ENCODE measurements around the gene EHD1. TPM values are rescaled to one million over a fixed set of nuclear protein-coding genes. Genes with fewer than 3 reads are reported as not detected.

The EHD1 gene
- total RNA-seq, 5 donors from 2014 or later (not counting 1 experiment from before 2014, with no cell fraction given), result 126 to 286 (median 269) TPM

DNA sequence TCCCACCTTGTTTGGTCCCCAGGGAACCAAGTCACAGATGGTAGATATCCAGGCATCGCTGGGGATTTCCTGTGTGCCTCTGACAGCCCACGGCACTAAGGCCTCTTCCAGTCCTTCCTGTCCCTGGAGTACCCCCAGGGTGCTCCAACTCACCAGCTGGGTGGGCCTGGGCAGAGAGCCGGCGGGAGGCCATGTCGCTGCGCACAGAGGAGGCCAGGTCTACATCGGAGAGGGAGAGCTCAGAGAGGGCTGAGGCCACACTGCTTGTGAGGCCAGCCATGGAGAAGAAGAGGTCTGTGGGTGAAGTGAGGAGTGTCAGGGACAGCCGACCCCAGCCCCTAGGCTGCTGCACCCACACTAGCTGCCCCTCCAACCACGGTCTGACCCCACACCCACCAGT is 33.3 kb upstream of the EHD1 start:
- H3K27ac ChIP-seq (ENCODE audit: low read length), result no peak overlapping the region
- ATAC-seq (replicated peaks in 1 of 4) (no peak), DNase-seq (no peak)
- peaks cover 44 to 67% of the 10 kb centered on the region in 2 donors for H3K36me3 ChIP-seq (ENCODE audit: control insufficient read depth in 2 of 2, extremely low read depth in 1 of 2, insufficient read depth in 1 of 2, low read length in 1 of 2)
- ChIA-PET CTCF (no interaction called here), POLR2A (interaction anchor here in 1 of 2 donors (1.1 kb wide), 1 partner anchor 12 kb away, joined by 4 read pairs; no protein-coding TSS in a partner anchor)
- Mint-ChIP-seq H3K4me1 (peaks cover 10 to 21% (median 19%) of the 10 kb centered on the region in 3 donors), H3K36me3 (peaks cover 25% of the 10 kb centered on the region), H3K9me3 (no peaks in the 10 kb centered on the region), H3K27me3 (no peaks in the 10 kb centered on the region), H3K4me3 (no peak overlapping the region), H3K27ac (no peak overlapping the region)
- H3K9me3 ChIP-seq, result no peaks in the 10 kb centered on the region
- no peaks in the 10 kb centered on the region for H3K27me3 ChIP-seq (replicated peaks in 1 of 2; ENCODE audit: control insufficient read depth in 2 of 2, extremely low read depth in 1 of 2, insufficient read depth in 2 of 2, low read length in 1 of 2)
- H3K4me1 ChIP-seq (ENCODE audit: control insufficient read depth in 1 of 2, extremely low read depth in 1 of 2, insufficient read depth in 2 of 2, low read length in 2 of 2), result peaks cover 5 to 20% of the 10 kb centered on the region in 2 experiments
- 95% methylated on average over 4 of the region's 9 CpGs for WGBS (ENCODE audit: insufficient coverage)
- no peak overlapping the region for H3K4me3 ChIP-seq (ENCODE audit: control insufficient read depth in 1 of 2, extremely low read depth in 1 of 2, low read length in 1 of 2)

DNA sequence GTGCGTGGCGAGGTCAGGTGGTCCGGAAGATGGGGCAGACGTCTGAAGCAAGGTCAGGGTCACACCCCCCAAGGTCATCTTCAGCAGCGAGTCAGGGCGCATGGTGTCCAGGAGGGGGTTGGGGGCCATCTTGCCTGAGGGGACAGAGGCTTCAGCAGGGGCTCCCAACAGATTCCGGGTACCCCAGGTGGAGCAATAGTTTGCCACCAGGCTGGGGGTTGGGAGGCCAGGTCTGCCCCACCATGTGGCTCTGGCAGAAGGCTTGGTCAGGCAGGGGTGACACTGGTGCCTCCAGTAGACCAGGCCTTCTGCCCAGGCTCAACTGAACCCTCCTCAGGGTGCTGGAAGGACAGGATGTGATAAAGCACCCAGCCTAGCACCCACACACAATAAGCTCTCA is 32.7 kb upstream of the EHD1 start:
- Histone ChIP-seq H3K36me3 (ENCODE audit: control insufficient read depth in 2 of 2, extremely low read depth in 1 of 2, insufficient read depth in 1 of 2, low read length in 1 of 2) (peaks cover 49 to 72% of the 10 kb centered on the region in 2 donors), H3K4me1 (ENCODE audit: control insufficient read depth in 1 of 2, extremely low read depth in 1 of 2, insufficient read depth in 2 of 2, low read length in 2 of 2) (peaks cover 4 to 14% of the 10 kb centered on the region in 2 experiments), H3K27me3 (replicated peaks in 1 of 2; ENCODE audit: control insufficient read depth in 2 of 2, extremely low read depth in 1 of 2, insufficient read depth in 2 of 2, low read length in 1 of 2) (no peaks in the 10 kb centered on the region), H3K27ac (ENCODE audit: low read length) (no peak overlapping the region), H3K9me3 (no peaks in the 10 kb centered on the region), H3K4me3 (ENCODE audit: control insufficient read depth in 1 of 2, extremely low read depth in 1 of 2, low read length in 1 of 2) (no peak overlapping the region)
- POLR2A ChIA-PET, result no interaction called here
- H3K36me3 Mint-ChIP-seq, result peaks cover 25% of the 10 kb centered on the region
- H3K9me3 Mint-ChIP-seq, result no peaks in the 10 kb centered on the region
- CTCF ChIA-PET, result no interaction called here
- peaks cover 5 to 16% (median 14%) of the 10 kb centered on the region in 3 donors for H3K4me1 Mint-ChIP-seq
- DNase-seq (no peak), ATAC-seq (replicated peaks in 1 of 4) (no peak)
- H3K4me3 Mint-ChIP-seq, result no peak overlapping the region
- whole genome bisulfite sequencing (ENCODE audit: insufficient coverage), result 86% methylated on average over 7 of the region's 7 CpGs
- no peak overlapping the region for H3K27ac Mint-ChIP-seq
- no peaks in the 10 kb centered on the region for H3K27me3 Mint-ChIP-seq

DNA sequence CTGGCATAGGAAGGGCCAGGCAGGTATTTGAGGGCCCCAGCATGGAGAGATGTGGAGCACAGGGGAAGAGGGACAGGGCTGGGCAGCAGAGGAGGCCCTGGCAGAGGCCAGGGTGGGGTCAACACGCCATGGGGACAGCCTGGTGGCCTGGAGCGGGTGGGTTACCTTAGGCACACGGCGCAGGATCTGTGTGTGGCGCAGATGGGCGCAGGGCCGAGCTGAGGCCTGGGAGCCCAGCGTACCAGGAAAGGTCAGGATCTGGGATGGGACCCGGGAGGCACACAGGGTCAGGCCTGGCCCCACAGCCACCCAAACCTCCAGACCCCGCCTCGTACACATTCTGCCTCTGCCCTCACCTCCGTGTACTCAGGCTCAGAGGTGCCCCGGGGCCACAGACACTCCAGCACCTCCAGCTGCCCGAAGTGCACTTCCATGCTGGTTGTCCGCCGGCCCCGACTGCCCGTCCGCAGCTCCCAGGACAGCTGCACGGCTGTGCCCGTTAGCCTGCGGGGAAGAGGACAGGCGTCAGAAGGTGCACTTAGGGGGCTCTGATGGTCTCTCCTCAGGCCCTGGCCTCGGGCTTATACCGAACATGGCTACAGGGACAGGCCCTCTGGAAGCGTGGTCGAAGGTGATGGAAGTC is 32.2 kb upstream of the EHD1 start:
- CTCF ChIA-PET, result no interaction called here
- Mint-ChIP-seq H3K27me3 (no peaks in the 10 kb centered on the region), H3K4me3 (no peak overlapping the region), H3K9me3 (no peaks in the 10 kb centered on the region), H3K27ac (no peak overlapping the region), H3K36me3 (peaks cover 29% of the 10 kb centered on the region), H3K4me1 (peaks cover 0 to 11% (median 8%) of the 10 kb centered on the region in 3 donors)
- Histone ChIP-seq H3K27me3 (replicated peaks in 1 of 2; ENCODE audit: control insufficient read depth in 2 of 2, extremely low read depth in 1 of 2, insufficient read depth in 2 of 2, low read length in 1 of 2) (no peaks in the 10 kb centered on the region), H3K36me3 (ENCODE audit: control insufficient read depth in 2 of 2, extremely low read depth in 1 of 2, insufficient read depth in 1 of 2, low read length in 1 of 2) (peaks cover 55 to 78% of the 10 kb centered on the region in 2 donors), H3K9me3 (no peaks in the 10 kb centered on the region), H3K4me1 (ENCODE audit: control insufficient read depth in 1 of 2, extremely low read depth in 1 of 2, insufficient read depth in 2 of 2, low read length in 2 of 2) (peaks cover 0 to 8% of the 10 kb centered on the region in 2 experiments), H3K4me3 (ENCODE audit: control insufficient read depth in 1 of 2, extremely low read depth in 1 of 2, low read length in 1 of 2) (no peak overlapping the region), H3K27ac (ENCODE audit: low read length) (no peak overlapping the region)
- POLR2A ChIA-PET, result no interaction called here
- 99% methylated on average over 25 of the region's 27 CpGs for WGBS (ENCODE audit: insufficient coverage)
- no peak for ATAC-seq (replicated peaks in 1 of 4)
- no peak for DNase-seq

DNA sequence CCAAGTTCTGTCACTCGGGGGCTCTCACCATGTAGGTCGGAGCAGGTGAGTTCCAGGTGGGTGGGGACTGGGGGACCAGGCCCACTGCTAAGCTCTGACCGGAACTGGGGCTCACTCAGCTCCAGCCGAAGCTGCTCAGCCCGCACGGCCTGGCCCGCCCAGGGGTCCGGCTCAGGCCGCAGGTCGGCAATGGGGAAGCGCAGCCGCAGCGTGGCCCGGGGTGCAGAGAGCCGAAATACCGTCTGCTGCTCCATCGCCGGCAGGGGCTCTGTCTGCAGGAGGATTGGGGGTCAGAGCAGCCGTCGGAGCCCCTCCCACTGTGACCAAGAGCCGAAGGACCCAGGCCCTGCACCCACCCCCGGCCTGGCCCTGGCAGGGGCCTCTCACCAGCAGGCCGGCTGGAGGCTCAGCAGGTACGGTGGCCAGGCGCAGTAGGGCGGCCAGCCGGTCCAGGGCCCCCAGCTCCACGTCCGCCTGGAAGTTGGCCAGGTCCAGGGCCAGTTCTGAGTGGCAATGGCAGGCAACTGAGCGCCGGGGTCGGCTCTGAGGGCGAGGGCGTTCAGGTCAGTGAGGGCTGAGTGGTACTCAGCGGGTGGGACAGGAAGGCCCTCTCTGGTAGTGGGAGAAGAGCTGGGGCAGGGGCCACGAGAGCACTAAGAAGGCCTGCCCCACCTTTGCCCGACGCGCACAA is 31.4 kb upstream of the EHD1 start:
- DNase-seq (no peak), ATAC-seq (replicated peaks in 1 of 4) (no peak)
- CTCF ChIA-PET, result no interaction called here
- WGBS (ENCODE audit: insufficient coverage), result 94% methylated on average over 37 of the region's 39 CpGs
- no peak overlapping the region for H3K4me3 ChIP-seq (ENCODE audit: control insufficient read depth in 1 of 2, extremely low read depth in 1 of 2, low read length in 1 of 2)
- peaks cover 0 to under 1% of the 10 kb centered on the region in 2 experiments for H3K4me1 ChIP-seq (ENCODE audit: control insufficient read depth in 1 of 2, extremely low read depth in 1 of 2, insufficient read depth in 2 of 2, low read length in 2 of 2)
- H3K9me3 ChIP-seq, result no peaks in the 10 kb centered on the region
- POLR2A ChIA-PET, result no interaction called here
- Mint-ChIP-seq H3K36me3 (peaks cover 34% of the 10 kb centered on the region), H3K27ac (no peak overlapping the region), H3K27me3 (no peaks in the 10 kb centered on the region), H3K9me3 (no peaks in the 10 kb centered on the region), H3K4me3 (no peak overlapping the region), H3K4me1 (peaks cover 0 to 5% (median 4%) of the 10 kb centered on the region in 3 donors)
- H3K36me3 ChIP-seq (ENCODE audit: control insufficient read depth in 2 of 2, extremely low read depth in 1 of 2, insufficient read depth in 1 of 2, low read length in 1 of 2), result peaks cover 56 to 84% of the 10 kb centered on the region in 2 donors
- no peak overlapping the region for H3K27ac ChIP-seq (ENCODE audit: low read length)
- H3K27me3 ChIP-seq (replicated peaks in 1 of 2; ENCODE audit: control insufficient read depth in 2 of 2, extremely low read depth in 1 of 2, insufficient read depth in 2 of 2, low read length in 1 of 2), result no peaks in the 10 kb centered on the region

DNA sequence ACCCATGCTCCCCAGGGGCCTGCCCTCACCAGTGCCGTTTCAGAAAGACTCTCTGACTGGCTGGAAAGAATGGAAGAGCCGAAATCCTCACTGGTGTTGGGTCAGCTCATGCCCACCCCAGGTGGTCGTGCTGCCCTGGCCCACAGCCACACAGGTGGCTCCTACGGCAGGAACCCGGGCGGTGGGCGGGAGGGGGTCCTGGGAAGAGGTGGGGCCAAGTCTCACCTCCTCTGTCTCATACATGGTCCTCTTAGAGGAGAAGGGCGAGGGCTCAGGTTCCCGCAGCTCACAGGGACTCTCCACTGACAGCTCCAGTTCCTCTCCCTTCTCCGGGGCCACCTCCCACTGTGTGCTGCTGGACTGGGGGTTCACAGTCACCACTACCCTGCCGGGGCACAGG is 30.3 kb upstream of the EHD1 start:
- no peaks in the 10 kb centered on the region for H3K9me3 Mint-ChIP-seq
- no peak overlapping the region for H3K4me3 ChIP-seq (ENCODE audit: control insufficient read depth in 1 of 2, extremely low read depth in 1 of 2, low read length in 1 of 2)
- no peak overlapping the region for H3K27ac ChIP-seq (ENCODE audit: low read length)
- H3K36me3 Mint-ChIP-seq, result peaks cover 34% of the 10 kb centered on the region
- H3K36me3 ChIP-seq (ENCODE audit: control insufficient read depth in 2 of 2, extremely low read depth in 1 of 2, insufficient read depth in 1 of 2, low read length in 1 of 2), result peaks cover 52 to 77% of the 10 kb centered on the region in 2 donors
- CTCF ChIA-PET, result no interaction called here
- H3K9me3 ChIP-seq, result no peaks in the 10 kb centered on the region
- H3K27me3 Mint-ChIP-seq, result no peaks in the 10 kb centered on the region
- H3K27ac Mint-ChIP-seq, result no peak overlapping the region
- no peaks in the 10 kb centered on the region for H3K4me1 ChIP-seq (ENCODE audit: control insufficient read depth in 1 of 2, extremely low read depth in 1 of 2, insufficient read depth in 2 of 2, low read length in 2 of 2)
- DNase-seq (no peak), ATAC-seq (replicated peaks in 1 of 4) (no peak)
- peaks cover 0 to 2% (median 0%) of the 10 kb centered on the region in 3 donors for H3K4me1 Mint-ChIP-seq
- 93% methylated on average over 5 of the region's 11 CpGs for WGBS (ENCODE audit: insufficient coverage)
- H3K4me3 Mint-ChIP-seq, result no peak overlapping the region
- no peaks in the 10 kb centered on the region for H3K27me3 ChIP-seq (replicated peaks in 1 of 2; ENCODE audit: control insufficient read depth in 2 of 2, extremely low read depth in 1 of 2, insufficient read depth in 2 of 2, low read length in 1 of 2)
- POLR2A ChIA-PET, result no interaction called here

DNA sequence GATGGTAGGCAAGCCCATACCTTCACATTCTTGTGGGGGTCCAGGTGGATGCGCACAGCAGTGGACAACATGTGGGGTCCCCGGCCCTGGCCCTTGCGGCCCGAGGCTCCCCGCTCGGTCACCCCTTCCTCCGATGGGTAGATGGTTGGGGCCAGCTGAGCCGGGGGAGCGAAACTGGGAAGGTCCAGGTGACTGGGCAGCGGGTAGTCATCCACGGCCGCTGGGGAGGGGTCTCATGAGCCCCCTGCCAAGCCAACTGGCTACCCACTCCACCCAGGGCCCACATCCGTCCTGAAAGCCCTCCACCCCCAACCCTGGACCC is 27.9 kb upstream of the EHD1 start:
- no peaks in the 10 kb centered on the region for H3K9me3 ChIP-seq
- DNase-seq (no peak), ATAC-seq (replicated peaks in 1 of 4) (no peak)
- Mint-ChIP-seq H3K4me3 (no peak overlapping the region), H3K9me3 (no peaks in the 10 kb centered on the region), H3K4me1 (peaks cover 5 to 8% (median 7%) of the 10 kb centered on the region in 3 donors), H3K27ac (no peak overlapping the region), H3K27me3 (no peaks in the 10 kb centered on the region), H3K36me3 (peaks cover 31% of the 10 kb centered on the region)
- H3K4me1 ChIP-seq (ENCODE audit: control insufficient read depth in 1 of 2, extremely low read depth in 1 of 2, insufficient read depth in 2 of 2, low read length in 2 of 2), result no peaks in the 10 kb centered on the region
- 98% methylated on average over 13 of the region's 13 CpGs for WGBS (ENCODE audit: insufficient coverage)
- H3K27ac ChIP-seq (ENCODE audit: low read length), result no peak overlapping the region
- ChIA-PET POLR2A (interaction anchor here in 1 of 2 donors (0.5 kb wide), 1 partner anchor 10 kb away, joined by 3 read pairs; no protein-coding TSS in a partner anchor), CTCF (no interaction called here)
- no peaks in the 10 kb centered on the region for H3K27me3 ChIP-seq (replicated peaks in 1 of 2; ENCODE audit: control insufficient read depth in 2 of 2, extremely low read depth in 1 of 2, insufficient read depth in 2 of 2, low read length in 1 of 2)
- no peak overlapping the region for H3K4me3 ChIP-seq (ENCODE audit: control insufficient read depth in 1 of 2, extremely low read depth in 1 of 2, low read length in 1 of 2)
- H3K36me3 ChIP-seq (ENCODE audit: control insufficient read depth in 2 of 2, extremely low read depth in 1 of 2, insufficient read depth in 1 of 2, low read length in 1 of 2), result peaks cover 42 to 71% of the 10 kb centered on the region in 2 donors

Data from T-cell (primary cell).